ENCODE data around the gene VSTM2B. TPM values are rescaled to one million over a fixed set of nuclear protein-coding genes. Genes with fewer than 3 reads are reported as not detected.

VSTM2B gene
- total and polyA plus RNA-seq, 2 of the 13 experiments (the other 11 are each of a cell fraction or from before 2014, with no cell fraction given): not detected

GRCh38 chr19:29528350-29528945 lies 2.7 kb downstream of the VSTM2B start (continued):
- TF ChIP-seq ZNF329 (CRISPR knock-in tag; IDR thresholded peaks at IDR 0.05; ENCODE audit: low read depth) (no peak), ZNF274 (CRISPR knock-in tag; IDR thresholded peaks at IDR 0.05) (no peak), ATF7 (IDR thresholded peaks at IDR 0.05) (no peak), ATF7 (CRISPR knock-in tag; IDR thresholded peaks at IDR 0.05) (no peak), NONO (IDR thresholded peaks at IDR 0.05) (no peak), NONO (CRISPR knock-in tag; conservative IDR thresholded peaks at IDR 0.05) (no peak), NFKB2 (CRISPR knock-in tag; IDR thresholded peaks at IDR 0.05; ENCODE audit: borderline replicate concordance) (peak; percentile 38; the same call in 1 of the 2 replicates), ZNF800 (CRISPR knock-in tag; IDR thresholded peaks at IDR 0.05) (peak; percentile 77), TFDP1 (CRISPR knock-in tag; IDR thresholded peaks at IDR 0.05; ENCODE audit: borderline replicate concordance) (no peak; the same call in 1 of the 2 replicates), ZNF891 (CRISPR knock-in tag; IDR thresholded peaks at IDR 0.05) (no peak), CTCF (CRISPR knock-in tag; IDR thresholded peaks at IDR 0.05) (peak; percentile 89), UBTF (CRISPR knock-in tag; IDR thresholded peaks at IDR 0.05) (peak; percentile 30; the same call in 1 of the 2 replicates), JARID2 (CRISPR knock-in tag; IDR thresholded peaks at IDR 0.05; ENCODE audit: insufficient replicate concordance) (no peak), MBNL3 (CRISPR knock-in tag; conservative IDR thresholded peaks at IDR 0.05) (no peak), ZNF672 (CRISPR knock-in tag; IDR thresholded peaks at IDR 0.05) (no peak)
- TF ChIP-seq, protein P1, sequence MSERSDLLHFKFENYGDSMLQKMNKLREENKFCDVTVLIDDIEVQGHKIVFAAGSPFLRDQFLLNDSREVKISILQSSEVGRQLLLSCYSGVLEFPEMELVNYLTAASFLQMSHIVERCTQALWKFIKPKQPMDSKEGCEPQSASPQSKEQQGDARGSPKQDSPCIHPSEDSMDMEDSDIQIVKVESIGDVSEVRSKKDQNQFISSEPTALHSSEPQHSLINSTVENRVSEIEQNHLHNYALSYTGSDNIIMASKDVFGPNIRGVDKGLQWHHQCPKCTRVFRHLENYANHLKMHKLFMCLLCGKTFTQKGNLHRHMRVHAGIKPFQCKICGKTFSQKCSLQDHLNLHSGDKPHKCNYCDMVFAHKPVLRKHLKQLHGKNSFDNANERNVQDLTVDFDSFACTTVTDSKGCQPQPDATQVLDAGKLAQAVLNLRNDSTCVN (CRISPR knock-in tag; IDR thresholded peaks at IDR 0.05; ENCODE audit: borderline replicate concordance): no peak
- TF ChIP-seq, protein P2, sequence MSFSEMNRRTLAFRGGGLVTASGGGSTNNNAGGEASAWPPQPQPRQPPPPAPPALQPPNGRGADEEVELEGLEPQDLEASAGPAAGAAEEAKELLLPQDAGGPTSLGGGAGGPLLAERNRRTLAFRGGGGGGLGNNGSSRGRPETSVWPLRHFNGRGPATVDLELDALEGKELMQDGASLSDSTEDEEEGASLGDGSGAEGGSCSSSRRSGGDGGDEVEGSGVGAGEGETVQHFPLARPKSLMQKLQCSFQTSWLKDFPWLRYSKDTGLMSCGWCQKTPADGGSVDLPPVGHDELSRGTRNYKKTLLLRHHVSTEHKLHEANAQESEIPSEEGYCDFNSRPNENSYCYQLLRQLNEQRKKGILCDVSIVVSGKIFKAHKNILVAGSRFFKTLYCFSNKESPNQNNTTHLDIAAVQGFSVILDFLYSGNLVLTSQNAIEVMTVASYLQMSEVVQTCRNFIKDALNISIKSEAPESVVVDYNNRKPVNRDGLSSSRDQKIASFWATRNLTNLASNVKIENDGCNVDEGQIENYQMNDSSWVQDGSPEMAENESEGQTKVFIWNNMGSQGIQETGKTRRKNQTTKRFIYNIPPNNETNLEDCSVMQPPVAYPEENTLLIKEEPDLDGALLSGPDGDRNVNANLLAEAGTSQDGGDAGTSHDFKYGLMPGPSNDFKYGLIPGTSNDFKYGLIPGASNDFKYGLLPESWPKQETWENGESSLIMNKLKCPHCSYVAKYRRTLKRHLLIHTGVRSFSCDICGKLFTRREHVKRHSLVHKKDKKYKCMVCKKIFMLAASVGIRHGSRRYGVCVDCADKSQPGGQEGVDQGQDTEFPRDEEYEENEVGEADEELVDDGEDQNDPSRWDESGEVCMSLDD (CRISPR knock-in tag; IDR thresholded peaks at IDR 0.05; ENCODE audit: borderline replicate concordance): no peak
